ENCODE data around the gene NPAS3. TPM values are rescaled to one million over a fixed set of nuclear protein-coding genes. Genes with fewer than 3 reads are reported as not detected.

NPAS3 gene
- total RNA-seq, 1 donor from 2014 or later: not detected

GRCh38 chr14:33404054-33404453 lies 465.4 kb downstream of the NPAS3 start:
- no peaks in the 10 kb centered on the region for H3K79me2 ChIP-seq (ENCODE audit: low read depth)
- peaks cover 67% of the 10 kb centered on the region for H3K9me3 Mint-ChIP-seq
- H3K27me3 ChIP-seq: no peaks in the 10 kb centered on the region
- no peaks in the 10 kb centered on the region for H4K20me1 ChIP-seq (ENCODE audit: low read depth)
- H3K4me1 ChIP-seq: no peaks in the 10 kb centered on the region
- no peak overlapping the region for H2AFZ ChIP-seq (replicated peaks)
- no peaks in the 10 kb centered on the region for H3F3A ChIP-seq (ENCODE audit: low read depth)
- no peak overlapping the region for H3K27ac ChIP-seq
- H3K9me3 ChIP-seq (ENCODE audit: low read depth): peaks cover 23% of the 10 kb centered on the region
- H3K4me3 ChIP-seq: no peak overlapping the region
- H3K36me3 ChIP-seq: peaks cover 9% of the 10 kb centered on the region
- DNase-seq (ENCODE audit: low spot score): no peak
- H3K27me3 Mint-ChIP-seq (ENCODE audit: insufficient read depth, low read depth): peaks cover 2% of the 10 kb centered on the region
- no peak overlapping the region for H3K9ac ChIP-seq
- TF ChIP-seq CTCF (IDR thresholded peaks at IDR 0.05): no peak
- no peak for TF ChIP-seq EZH2phosphoT487 (IDR thresholded peaks at IDR 0.05)
- TF ChIP-seq EZH2 (IDR thresholded peaks at IDR 0.05): no peak
- H3K27ac Mint-ChIP-seq: no peak overlapping the region
- peaks cover 36% of the 10 kb centered on the region for H3K36me3 Mint-ChIP-seq
- H3K4me2 ChIP-seq: no peak overlapping the region
- H3K4me1 Mint-ChIP-seq: peaks cover 3% of the 10 kb centered on the region
- no peak overlapping the region for H3K4me3 Mint-ChIP-seq

- H3K27me3 ChIP-seq: no peaks in the 10 kb centered on the region
- Mint-ChIP-seq H3K4me1 (peaks cover 3% of the 10 kb centered on the region), H3K4me3 (no peak overlapping the region), H3K27me3 (ENCODE audit: insufficient read depth, low read depth) (peaks cover 2% of the 10 kb centered on the region), H3K9me3 (peaks cover 67% of the 10 kb centered on the region), H3K36me3 (peaks cover 36% of the 10 kb centered on the region), H3K27ac (no peak overlapping the region)
- H4K20me1 ChIP-seq (ENCODE audit: low read depth): no peaks in the 10 kb centered on the region
- no peak for TF ChIP-seq EZH2 (IDR thresholded peaks at IDR 0.05)
- no peaks in the 10 kb centered on the region for H3K4me1 ChIP-seq
- no peak overlapping the region for H3K4me3 ChIP-seq
- no peak overlapping the region for H3K9ac ChIP-seq
- H3K27ac ChIP-seq: no peak overlapping the region
- no peak overlapping the region for H3K4me2 ChIP-seq
- no peaks in the 10 kb centered on the region for H3K79me2 ChIP-seq (ENCODE audit: low read depth)
- peaks cover 23% of the 10 kb centered on the region for H3K9me3 ChIP-seq (ENCODE audit: low read depth)
- no peaks in the 10 kb centered on the region for H3F3A ChIP-seq (ENCODE audit: low read depth)
- DNase-seq (ENCODE audit: low spot score): peak; percentile 16
- peaks cover 9% of the 10 kb centered on the region for H3K36me3 ChIP-seq
- H2AFZ ChIP-seq (replicated peaks): no peak overlapping the region
Measured at GRCh38 chr14:33404964-33405574, 466.4 kb downstream of the NPAS3 start.

GRCh38 chr14:33406766-33407165 lies 468.1 kb downstream of the NPAS3 start:
- Histone ChIP-seq H2AFZ (replicated peaks) (no peak overlapping the region), H3F3A (ENCODE audit: low read depth) (no peaks in the 10 kb centered on the region), H3K27ac (no peak overlapping the region), H4K20me1 (ENCODE audit: low read depth) (no peaks in the 10 kb centered on the region), H3K9me3 (ENCODE audit: low read depth) (peaks cover 23% of the 10 kb centered on the region), H3K4me3 (no peak overlapping the region), H3K4me1 (no peaks in the 10 kb centered on the region), H3K79me2 (ENCODE audit: low read depth) (no peaks in the 10 kb centered on the region), H3K9ac (no peak overlapping the region), H3K36me3 (peaks cover 9% of the 10 kb centered on the region), H3K4me2 (no peak overlapping the region), H3K27me3 (no peaks in the 10 kb centered on the region)
- Mint-ChIP-seq H3K4me1 (no peaks in the 10 kb centered on the region), H3K27ac (no peak overlapping the region), H3K4me3 (no peak overlapping the region), H3K9me3 (peaks cover 62% of the 10 kb centered on the region), H3K36me3 (peaks cover 34% of the 10 kb centered on the region), H3K27me3 (ENCODE audit: insufficient read depth, low read depth) (peaks cover 2% of the 10 kb centered on the region)
- peak; percentile 11 for DNase-seq (ENCODE audit: low spot score)
- TF ChIP-seq EZH2phosphoT487 (IDR thresholded peaks at IDR 0.05): no peak
- TF ChIP-seq EZH2 (IDR thresholded peaks at IDR 0.05): no peak
- TF ChIP-seq CTCF (IDR thresholded peaks at IDR 0.05): no peak

- peaks cover 20% of the 10 kb centered on the region for H3K9me3 ChIP-seq (ENCODE audit: low read depth)
- no peak for DNase-seq (ENCODE audit: low spot score)
- H3K4me3 ChIP-seq: no peak overlapping the region
- no peaks in the 10 kb centered on the region for H3F3A ChIP-seq (ENCODE audit: low read depth)
- H3K4me2 ChIP-seq: no peak overlapping the region
- H3K4me1 Mint-ChIP-seq: no peaks in the 10 kb centered on the region
- peaks cover 37% of the 10 kb centered on the region for H3K36me3 Mint-ChIP-seq
- H2AFZ ChIP-seq (replicated peaks): no peak overlapping the region
- H3K79me2 ChIP-seq (ENCODE audit: low read depth): no peaks in the 10 kb centered on the region
- H3K36me3 ChIP-seq: peaks cover 9% of the 10 kb centered on the region
- H3K27me3 ChIP-seq: no peaks in the 10 kb centered on the region
- H3K27me3 Mint-ChIP-seq (ENCODE audit: insufficient read depth, low read depth): peaks cover 2% of the 10 kb centered on the region
- no peak overlapping the region for H3K27ac Mint-ChIP-seq
- H3K9ac ChIP-seq: no peak overlapping the region
- no peaks in the 10 kb centered on the region for H4K20me1 ChIP-seq (ENCODE audit: low read depth)
- no peak overlapping the region for H3K27ac ChIP-seq
- H3K4me3 Mint-ChIP-seq: no peak overlapping the region
- peaks cover 47% of the 10 kb centered on the region for H3K9me3 Mint-ChIP-seq
- H3K4me1 ChIP-seq: no peaks in the 10 kb centered on the region
- TF ChIP-seq EZH2 (IDR thresholded peaks at IDR 0.05): no peak
- no peak for TF ChIP-seq EZH2phosphoT487 (IDR thresholded peaks at IDR 0.05)
- no peak for TF ChIP-seq CTCF (IDR thresholded peaks at IDR 0.05)
Measured at GRCh38 chr14:33408291-33408690, 469.6 kb downstream of the NPAS3 start.
